ENCODE results near the gene FXYD5.

The FXYD5 gene

DNA sequence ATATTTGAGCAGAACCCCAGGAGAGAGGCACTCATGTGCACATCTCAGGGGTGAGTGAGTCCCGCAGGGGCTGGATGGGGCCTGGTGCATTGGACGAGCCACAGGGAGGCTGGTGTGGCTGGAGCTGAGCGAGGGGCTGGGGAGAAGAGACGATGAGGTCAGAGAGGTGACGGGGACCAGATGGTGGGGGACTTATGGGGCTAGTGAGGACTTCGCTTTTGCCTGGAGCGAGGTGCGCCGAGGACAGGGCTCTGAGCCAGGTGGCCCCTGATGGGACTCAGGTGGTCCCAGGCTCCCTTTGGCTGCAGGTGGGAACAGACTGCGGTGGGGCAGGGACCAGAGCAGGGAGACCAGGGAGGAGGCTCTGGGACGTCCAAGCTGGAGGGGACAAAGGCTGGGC is 45.8 kb upstream of the FXYD5 start:
- Histone ChIP-seq H3K4me3 (no peak overlapping the region), H3K27ac (peak overlapping the region in 1 of 2 donors; percentile 3)
- TF ChIP-seq, protein P1, sequence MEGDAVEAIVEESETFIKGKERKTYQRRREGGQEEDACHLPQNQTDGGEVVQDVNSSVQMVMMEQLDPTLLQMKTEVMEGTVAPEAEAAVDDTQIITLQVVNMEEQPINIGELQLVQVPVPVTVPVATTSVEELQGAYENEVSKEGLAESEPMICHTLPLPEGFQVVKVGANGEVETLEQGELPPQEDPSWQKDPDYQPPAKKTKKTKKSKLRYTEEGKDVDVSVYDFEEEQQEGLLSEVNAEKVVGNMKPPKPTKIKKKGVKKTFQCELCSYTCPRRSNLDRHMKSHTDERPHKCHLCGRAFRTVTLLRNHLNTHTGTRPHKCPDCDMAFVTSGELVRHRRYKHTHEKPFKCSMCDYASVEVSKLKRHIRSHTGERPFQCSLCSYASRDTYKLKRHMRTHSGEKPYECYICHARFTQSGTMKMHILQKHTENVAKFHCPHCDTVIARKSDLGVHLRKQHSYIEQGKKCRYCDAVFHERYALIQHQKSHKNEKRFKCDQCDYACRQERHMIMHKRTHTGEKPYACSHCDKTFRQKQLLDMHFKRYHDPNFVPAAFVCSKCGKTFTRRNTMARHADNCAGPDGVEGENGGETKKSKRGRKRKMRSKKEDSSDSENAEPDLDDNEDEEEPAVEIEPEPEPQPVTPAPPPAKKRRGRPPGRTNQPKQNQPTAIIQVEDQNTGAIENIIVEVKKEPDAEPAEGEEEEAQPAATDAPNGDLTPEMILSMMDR (IDR thresholded peaks at IDR 0.05): no peak
- no peak for DNase-seq (ENCODE audit: low spot score)

DNA sequence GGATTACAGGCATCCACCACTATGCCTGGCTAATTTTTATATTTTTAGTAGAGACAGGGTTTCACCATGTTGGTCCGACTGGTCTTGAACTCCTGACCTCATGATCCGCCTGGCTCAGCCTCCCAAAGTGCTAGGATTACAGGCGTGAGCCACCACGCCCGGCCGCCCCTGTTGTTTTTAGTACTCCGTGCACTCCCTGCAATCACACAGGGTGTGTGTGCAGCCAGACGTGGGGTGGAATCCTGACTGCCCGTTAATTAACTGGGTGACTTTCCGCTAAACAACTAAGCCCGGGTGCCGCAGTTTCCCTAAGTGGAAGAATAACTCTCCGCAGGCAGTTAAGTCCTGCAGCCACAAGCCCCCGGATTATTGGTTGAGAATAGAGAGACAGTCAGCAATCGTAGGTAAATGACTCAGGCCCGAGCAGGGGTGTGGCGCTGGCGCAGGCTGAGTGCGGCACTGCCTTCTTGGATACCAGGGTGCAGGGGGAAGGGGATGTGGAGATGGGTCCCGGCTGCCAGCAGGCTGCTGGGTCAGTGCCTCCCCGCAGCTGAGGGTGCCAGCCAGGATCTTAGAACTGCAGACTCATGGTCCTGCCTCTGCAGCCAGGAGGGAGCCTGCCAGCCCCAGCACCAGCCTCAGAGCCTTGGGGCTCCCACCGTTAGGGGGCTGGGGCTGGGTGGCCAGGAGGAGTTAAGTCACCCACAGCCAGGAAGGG is 45.0 kb upstream of the FXYD5 start:
- no peak overlapping the region for H3K4me3 ChIP-seq
- TF ChIP-seq, protein P1 (IDR thresholded peaks at IDR 0.05): no peak
- no peak for DNase-seq (ENCODE audit: low spot score)
- peak overlapping the region in 1 of 2 donors; percentile 3 for H3K27ac ChIP-seq

DNA sequence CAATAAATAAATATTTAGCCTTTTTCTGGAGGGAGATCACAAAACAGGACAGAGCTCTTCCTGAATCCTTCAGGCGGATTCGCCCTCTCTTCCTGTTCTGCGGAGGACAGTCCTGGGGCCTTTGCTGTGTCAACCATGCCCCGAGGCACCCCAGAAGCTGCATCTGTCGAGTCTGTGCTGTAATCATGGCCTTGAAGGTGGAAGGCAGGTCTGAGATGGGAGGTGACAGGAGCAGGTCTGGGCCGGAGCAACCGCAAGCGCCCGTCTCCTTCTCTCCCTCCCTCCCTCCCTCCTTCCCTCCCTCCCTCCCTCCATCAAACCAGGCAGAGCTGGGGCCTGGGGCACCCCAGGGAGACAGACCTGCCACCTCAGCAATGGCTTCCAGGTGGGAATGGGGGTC is 43.6 kb upstream of the FXYD5 start:
- Histone ChIP-seq H3K4me3 (no peak overlapping the region), H3K27ac (no peak overlapping the region)
- TF ChIP-seq, protein P1 (IDR thresholded peaks at IDR 0.05): no peak
- DNase-seq (ENCODE audit: low spot score): no peak

DNA sequence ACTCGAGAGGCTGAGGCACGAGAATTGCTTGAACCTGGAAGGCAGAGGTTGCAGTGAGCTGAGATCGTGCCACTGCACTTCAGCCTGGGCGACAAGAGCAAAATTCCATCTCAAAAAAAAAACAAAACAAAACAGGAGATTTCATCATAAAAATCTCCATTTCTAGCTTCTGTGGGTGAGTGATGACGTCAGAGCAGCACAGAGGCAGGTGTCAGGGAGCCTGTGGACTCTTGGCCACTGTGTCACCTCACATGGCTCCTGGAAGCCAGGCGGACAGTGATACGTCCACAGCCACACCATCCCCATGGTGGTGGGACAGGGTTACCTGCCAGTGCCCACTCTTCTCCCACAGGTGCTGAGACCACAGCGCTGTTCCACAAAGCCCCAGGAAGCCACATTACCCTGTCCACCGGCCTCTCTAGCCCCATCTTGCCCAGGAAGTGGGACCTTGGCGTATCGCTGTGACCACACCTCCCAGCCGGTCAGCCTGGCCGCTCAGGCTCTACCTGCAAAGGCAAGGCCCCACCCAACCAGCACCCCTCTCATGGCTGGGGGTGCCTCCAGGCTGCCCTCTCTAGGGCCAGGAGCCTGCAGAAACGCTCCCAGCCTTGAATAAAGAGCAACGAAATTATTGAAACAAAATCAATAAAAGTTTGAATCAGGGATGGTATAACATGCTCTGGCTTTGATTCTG is 41.4 kb upstream of the FXYD5 start:
- no peak for DNase-seq (ENCODE audit: low spot score)
- Histone ChIP-seq H3K4me3 (no peak overlapping the region), H3K27ac (no peak overlapping the region)
- TF ChIP-seq, protein P1 (IDR thresholded peaks at IDR 0.05): no peak

DNA sequence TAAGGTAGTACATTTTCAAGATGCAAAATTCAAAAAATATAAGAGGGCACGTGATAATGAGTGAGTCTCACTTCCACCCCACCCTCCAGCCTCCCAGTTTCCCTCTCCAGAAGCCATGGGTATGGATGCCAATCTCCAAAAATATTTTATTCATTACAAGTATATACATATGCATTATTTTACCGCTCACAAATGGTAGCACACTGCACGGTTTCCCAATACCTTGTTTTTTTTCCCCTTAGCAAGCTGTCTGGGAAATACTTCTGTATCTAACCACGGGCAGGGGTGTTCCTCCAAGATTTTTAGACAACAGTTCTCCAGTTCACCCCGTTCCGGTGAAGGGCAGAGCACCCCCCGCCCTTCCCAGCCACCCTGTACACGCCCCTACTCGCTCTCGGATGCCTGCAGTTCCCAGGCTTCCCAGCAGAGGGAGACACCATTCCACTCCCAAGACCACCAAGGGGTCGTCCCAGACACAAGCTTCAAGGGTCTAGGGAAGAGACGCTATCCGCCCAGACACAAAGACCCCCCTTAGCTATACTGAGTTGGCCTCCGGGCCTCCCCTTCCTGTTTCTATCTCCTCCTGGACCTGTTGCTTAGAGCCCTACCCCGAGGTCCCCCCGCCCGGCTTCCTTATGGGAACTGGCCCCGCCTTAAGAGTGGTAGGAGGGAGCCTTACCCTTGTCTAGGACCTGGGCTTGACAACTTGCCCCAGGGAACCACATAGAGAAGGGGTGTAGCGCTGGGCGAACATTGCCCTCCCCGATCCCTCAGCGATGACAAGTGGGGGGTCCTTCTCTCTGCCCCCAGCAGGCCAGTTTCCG is 40.0 kb upstream of the FXYD5 start:
- TF ChIP-seq, protein P1 (IDR thresholded peaks at IDR 0.05): peak; percentile 98
- Histone ChIP-seq H3K27ac (peak overlapping the region in 1 of 2 donors; percentile 42), H3K4me3 (peak overlapping the region; percentile 64)
- no peak for DNase-seq (ENCODE audit: low spot score)

DNA sequence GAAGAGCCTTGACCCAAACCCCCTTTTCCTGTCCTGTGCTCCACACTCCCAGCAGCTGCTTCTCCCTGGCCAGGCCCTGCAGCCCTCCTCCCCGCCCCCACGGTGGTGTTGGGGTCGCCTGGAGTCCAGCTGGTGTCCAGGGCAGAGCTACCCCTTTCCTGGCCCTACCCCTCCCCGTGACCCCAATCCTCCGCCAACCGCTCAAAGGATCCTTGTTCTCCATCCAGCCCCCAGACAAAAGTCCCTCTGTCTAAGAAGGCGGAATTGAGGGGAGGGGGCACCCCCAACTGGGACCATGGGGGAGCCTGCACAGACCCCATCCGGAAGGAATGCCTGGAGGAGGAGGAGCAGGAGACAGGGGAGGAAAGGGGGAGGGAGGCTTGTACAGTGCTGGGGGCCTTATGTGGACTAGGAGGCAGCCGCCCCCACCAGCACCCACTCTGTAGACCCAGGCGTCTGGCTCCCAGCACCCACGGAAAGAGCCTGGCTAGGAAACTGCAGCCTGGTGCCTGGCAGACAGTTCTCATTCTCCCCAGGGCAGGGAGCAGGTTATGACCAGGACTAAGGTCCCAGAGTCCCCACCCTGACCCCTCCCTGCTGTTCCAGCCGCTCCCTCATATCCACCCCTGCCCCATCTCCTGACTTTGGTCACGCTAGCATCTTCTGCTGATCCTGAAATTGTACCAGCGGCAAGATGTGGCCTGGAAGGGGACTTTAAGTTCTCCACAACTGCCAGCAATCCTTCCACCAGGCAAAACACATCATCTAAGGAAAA is 39.2 kb upstream of the FXYD5 start, which contains the start of gene FXYD3:
FXYD3 (plus strand) TSS at position 647 of the 775 bp plus-strand sequence. CDS start 3,554 bp downstream, outside the sequence.
- peak within 1 kb of the TSS; percentile 64 for H3K4me3 ChIP-seq
- TF ChIP-seq, protein P1 (IDR thresholded peaks at IDR 0.05): no peak
- no peak for DNase-seq (ENCODE audit: low spot score)
- H3K27ac ChIP-seq: peak within 1 kb of the TSS in 1 of 2 donors; percentile 54

Measured in coronary artery (tissue), 2 donors.